A549 (cell line): ENCODE measurements around the gene KCNK16. TPM values are rescaled to one million over a fixed set of nuclear protein-coding genes. Genes with fewer than 3 reads are reported as not detected.

Experiments
- ATAC-seq, 2 experiments: fragments of 200-7000 bp in 1 of 2; fragments of >200 bp in 1 of 2; cut with Nextera tagmentation in 1 of 2; cut with Tn5 transposase in 1 of 2; 3 replicates each; pipeline versions ENCODE4 v1.8.0 to v1.9.1; 2018 to 2020; ENCODE audit warnings: mild to moderate bottlenecking in 1 of 2, moderate library complexity in 1 of 2
- CTCF ChIA-PET: fragments of 300-600 bp; sonication (Branson Sonifier 250); formaldehyde crosslinking; extraction: SDS; loops from one replicate; lab custom pipeline; 2021; ENCODE audit warnings: antibody characterized with exemption, inconsistent platforms; lab: Yijun Ruan, JAX
- POLR2A ChIA-PET: fragments of 350-600 bp; formaldehyde crosslinking; extraction: SDS; loops from one replicate; lab custom pipeline; 2021; ENCODE audit warnings: antibody characterized with exemption, inconsistent platforms; lab: Yijun Ruan, JAX
- DNase-seq, 2 experiments: peaks; one replicate each; pipeline versions ENCODE4 v3.0.0 to v3.0.0-alpha.2; 2011 to 2016; ENCODE audit warnings: low read depth in 1 of 2, low spot score in 1 of 2
- FAIRE-seq: peaks from 2 replicates; lab custom pipeline; 2011; peaks lifted over from hg19 to GRCh38; lab: Jason Lieb, UNC
- H3K27ac ChIP-seq, 2 experiments: fragments of >200 bp; sonication (Bioruptor Twin); formaldehyde crosslinking; 3 replicates each; pipeline ENCODE4 v1.5.1; 2016 to 2017
- H3K4me1 ChIP-seq: fragments of >200 bp; sonication (Bioruptor Twin); formaldehyde crosslinking; 3 replicates; pipeline ENCODE4 v1.6.1; 2016
- H3K4me2 ChIP-seq: fragments of >200 bp; sonication (Bioruptor Twin); formaldehyde crosslinking; 3 replicates; pipeline ENCODE4 v1.6.1; 2016
- H3K4me3 ChIP-seq: fragments of >200 bp; sonication (Bioruptor Twin); formaldehyde crosslinking; 3 replicates; pipeline ENCODE4 v1.5.1; 2016
- H3K9me3 ChIP-seq: fragments of >200 bp; sonication (Bioruptor Twin); formaldehyde crosslinking; 3 replicates; pipeline ENCODE4 v1.6.1; 2016
- CBX8 ChIP-seq: fragments of 200-600 bp; sonication (generic); IDR thresholded peaks from 2 replicates; pipeline ENCODE4 v1.6.1; 2016
- CEBPB ChIP-seq, 2 experiments: fragments of >200 bp in 1 of 2; sonication (Bioruptor Twin) in 1 of 2; formaldehyde crosslinking in 1 of 2; IDR thresholded peaks; 2 replicates each; pipeline ENCODE4 v1.6.1; 2012 to 2016
- EP300 ChIP-seq, 2 experiments: fragments of >200 bp; sonication (Bioruptor Twin); formaldehyde crosslinking; IDR thresholded peaks; 2 replicates in 1 of 2; 3 replicates in 1 of 2; pipeline ENCODE4 v1.6.1; 2016 to 2017
- ESRRA ChIP-seq: fragments of 150-350 bp; IDR thresholded peaks from 2 replicates; pipeline ENCODE4 v1.6.1; 2014; ENCODE audit warnings: mild to moderate bottlenecking, low read length, borderline replicate concordance
- FOXS1 ChIP-seq: fragments of 250-450 bp; sonication (Bioruptor Pico); IDR thresholded peaks from 2 replicates; pipeline ENCODE4 v1.5.0; 2020; ENCODE audit warnings: mild to moderate bottlenecking, moderate library complexity
- HDAC2 ChIP-seq: fragments of 200-600 bp; sonication (generic); IDR thresholded peaks from 2 replicates; pipeline ENCODE4 v1.6.1; 2016
- HOXA7 ChIP-seq: fragments of 250-450 bp; sonication (Bioruptor Pico); IDR thresholded peaks from 2 replicates; pipeline ENCODE4 v1.5.0; 2020; ENCODE audit warnings: mild to moderate bottlenecking, moderate library complexity
- HOXB5 ChIP-seq: fragments of 250-450 bp; sonication (Bioruptor Pico); IDR thresholded peaks from 2 replicates; pipeline ENCODE4 v1.5.0; 2020; ENCODE audit warnings: mild to moderate bottlenecking, moderate library complexity
- JUNB ChIP-seq: fragments of >200 bp; sonication (Bioruptor Twin); formaldehyde crosslinking; IDR thresholded peaks from 2 replicates; pipeline ENCODE4 v1.6.1; 2016
- KDM1A ChIP-seq: fragments of 200-600 bp; sonication (generic); IDR thresholded peaks from 2 replicates; pipeline ENCODE4 v1.6.1; 2016; ENCODE audit warnings: low read depth, mild to moderate bottlenecking
- KDM5A ChIP-seq: fragments of 200-600 bp; sonication (generic); IDR thresholded peaks from 2 replicates; pipeline ENCODE4 v1.6.1; 2016; ENCODE audit warnings: antibody characterized with exemption, mild to moderate bottlenecking
- MAFK ChIP-seq: fragments of 450-650 bp; IDR thresholded peaks from 2 replicates; pipeline ENCODE4 v1.6.1; 2014; ENCODE audit not compliant: partially characterized antibody
- NFE2L2 ChIP-seq: fragments of 150-350 bp; conservative IDR thresholded peaks from 2 replicates; pipeline ENCODE4 v1.6.1; 2014; ENCODE audit warnings: low read length
- POLR2AphosphoS2 ChIP-seq: conservative IDR thresholded peaks from 2 replicates; pipeline ENCODE4 v1.6.1; 2012; ENCODE audit warnings: low read length, improper control_type of control experiment, inconsistent platforms
- RNF2 ChIP-seq: fragments of 200-600 bp; sonication (generic); IDR thresholded peaks from 2 replicates; pipeline ENCODE4 v1.6.1; 2016; ENCODE audit warnings: low read depth, mild to moderate bottlenecking, antibody characterized with exemption, moderate library complexity, borderline replicate concordance
- ZNF302 ChIP-seq: fragments of 250-450 bp; sonication (Bioruptor Pico); IDR thresholded peaks from 2 replicates; pipeline ENCODE4 v1.9.0; 2021; ENCODE audit warnings: inconsistent platforms, mild to moderate bottlenecking, moderate library complexity
- WGBS: methylation state at CpG from one replicate; pipeline ENCODE4 v1.1.6; 2017; ENCODE audit errors: missing lambda C conversion rate; 5-methylcytosine and 5-hydroxymethylcytosine counted together
- polyA plus RNA-seq, 4 experiments: library from polyadenylated mRNA; depleted of rRNA in 3 of 4; stranded (reverse); fragments of >200 nt; fragmentation: RNase III in 1 of 4; extraction: RNeasy Plus Mini Kit Qiagen cat#74134 plus additional on column Dnase treatment in 1 of 4; gene quantifications; 2 replicates in 3 of 4; 3 replicates in 1 of 4; pipeline ENCODE4 v1.2.3, GENCODE V29; 2011 to 2017
- TF ChIP-seq, protein P1 (sequence below): IDR thresholded peaks from 2 replicates; pipeline ENCODE4 v1.6.1; 2012
- TF ChIP-seq, protein P2 (sequence below): fragments of >200 bp; sonication (Bioruptor Twin); formaldehyde crosslinking; IDR thresholded peaks from 3 replicates; pipeline ENCODE4 v1.6.1; 2016
- TF ChIP-seq, protein P3 (sequence below): fragments of 200-600 bp; sonication (generic); IDR thresholded peaks from 2 replicates; pipeline ENCODE4 v1.6.1; 2016; ENCODE audit warnings: antibody characterized with exemption, mild to moderate bottlenecking, moderate library complexity
- TF ChIP-seq, protein P4 (sequence below): IDR thresholded peaks from 2 replicates; pipeline ENCODE4 v1.6.1; 2012
- TF ChIP-seq, protein P5 (sequence below): fragments of >200 bp; sonication (Bioruptor Twin); formaldehyde crosslinking; IDR thresholded peaks from 3 replicates; pipeline ENCODE4 v1.5.1; 2016

The KCNK16 gene
- polyA plus RNA-seq, 2 of the 4 experiments (the other 2 are of a cell fraction): not detected

DNA sequence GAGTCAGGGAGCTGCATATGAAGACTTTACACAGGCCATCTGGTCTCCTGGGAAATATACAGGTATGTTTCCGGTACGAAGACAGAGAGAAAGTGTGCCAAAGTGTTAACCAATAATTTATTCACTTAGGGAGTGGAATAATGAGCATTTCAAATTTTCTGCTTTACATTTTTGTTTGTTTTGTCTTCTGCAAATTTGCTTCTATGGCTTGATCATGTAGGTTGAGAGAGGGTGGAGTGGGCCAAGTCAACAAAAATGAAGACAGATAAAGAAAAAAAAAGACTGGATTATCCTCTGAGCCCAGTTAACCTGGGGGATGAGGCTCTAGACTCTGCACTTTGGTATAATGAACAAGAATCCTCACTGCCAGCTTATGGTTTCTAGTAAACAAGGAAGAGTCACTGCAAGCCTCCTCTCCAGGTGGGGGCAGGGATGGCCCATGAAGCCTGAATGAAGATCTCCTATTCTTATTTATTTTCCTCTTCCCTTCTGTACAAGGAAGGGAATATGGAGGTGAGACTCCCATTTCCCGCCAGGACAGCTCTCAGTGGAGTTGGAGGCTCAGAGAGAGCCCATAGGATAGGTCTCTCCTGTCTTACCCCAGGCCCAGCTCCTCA, 46.0 kb downstream of the KCNK16 start:
- no peak for FAIRE-seq
- peaks cover 9% of the 10 kb centered on the region for H3K4me1 ChIP-seq
- no peak for DNase-seq
- ChIA-PET CTCF (interaction anchor here (0.6 kb wide), 1 partner anchor 26 kb away, joined by 3 read pairs; no protein-coding TSS in a partner anchor), POLR2A (no interaction called here)
- no peak for TF ChIP-seq POLR2AphosphoS2
- TF ChIP-seq KDM1A: no peak
- TF ChIP-seq, protein P1, sequence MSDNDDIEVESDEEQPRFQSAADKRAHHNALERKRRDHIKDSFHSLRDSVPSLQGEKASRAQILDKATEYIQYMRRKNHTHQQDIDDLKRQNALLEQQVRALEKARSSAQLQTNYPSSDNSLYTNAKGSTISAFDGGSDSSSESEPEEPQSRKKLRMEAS: no peak
- no peak for TF ChIP-seq EP300 (IDR thresholded peaks at IDR 0.05)
- TF ChIP-seq, protein P2, sequence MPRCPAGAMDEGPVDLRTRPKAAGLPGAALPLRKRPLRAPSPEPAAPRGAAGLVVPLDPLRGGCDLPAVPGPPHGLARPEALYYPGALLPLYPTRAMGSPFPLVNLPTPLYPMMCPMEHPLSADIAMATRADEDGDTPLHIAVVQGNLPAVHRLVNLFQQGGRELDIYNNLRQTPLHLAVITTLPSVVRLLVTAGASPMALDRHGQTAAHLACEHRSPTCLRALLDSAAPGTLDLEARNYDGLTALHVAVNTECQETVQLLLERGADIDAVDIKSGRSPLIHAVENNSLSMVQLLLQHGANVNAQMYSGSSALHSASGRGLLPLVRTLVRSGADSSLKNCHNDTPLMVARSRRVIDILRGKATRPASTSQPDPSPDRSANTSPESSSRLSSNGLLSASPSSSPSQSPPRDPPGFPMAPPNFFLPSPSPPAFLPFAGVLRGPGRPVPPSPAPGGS: no peak
- TF ChIP-seq KDM5A: no peak
- TF ChIP-seq RNF2: no peak
- no peak for TF ChIP-seq HOXB5 (CRISPR knock-in tag)
- TF ChIP-seq, protein P3, sequence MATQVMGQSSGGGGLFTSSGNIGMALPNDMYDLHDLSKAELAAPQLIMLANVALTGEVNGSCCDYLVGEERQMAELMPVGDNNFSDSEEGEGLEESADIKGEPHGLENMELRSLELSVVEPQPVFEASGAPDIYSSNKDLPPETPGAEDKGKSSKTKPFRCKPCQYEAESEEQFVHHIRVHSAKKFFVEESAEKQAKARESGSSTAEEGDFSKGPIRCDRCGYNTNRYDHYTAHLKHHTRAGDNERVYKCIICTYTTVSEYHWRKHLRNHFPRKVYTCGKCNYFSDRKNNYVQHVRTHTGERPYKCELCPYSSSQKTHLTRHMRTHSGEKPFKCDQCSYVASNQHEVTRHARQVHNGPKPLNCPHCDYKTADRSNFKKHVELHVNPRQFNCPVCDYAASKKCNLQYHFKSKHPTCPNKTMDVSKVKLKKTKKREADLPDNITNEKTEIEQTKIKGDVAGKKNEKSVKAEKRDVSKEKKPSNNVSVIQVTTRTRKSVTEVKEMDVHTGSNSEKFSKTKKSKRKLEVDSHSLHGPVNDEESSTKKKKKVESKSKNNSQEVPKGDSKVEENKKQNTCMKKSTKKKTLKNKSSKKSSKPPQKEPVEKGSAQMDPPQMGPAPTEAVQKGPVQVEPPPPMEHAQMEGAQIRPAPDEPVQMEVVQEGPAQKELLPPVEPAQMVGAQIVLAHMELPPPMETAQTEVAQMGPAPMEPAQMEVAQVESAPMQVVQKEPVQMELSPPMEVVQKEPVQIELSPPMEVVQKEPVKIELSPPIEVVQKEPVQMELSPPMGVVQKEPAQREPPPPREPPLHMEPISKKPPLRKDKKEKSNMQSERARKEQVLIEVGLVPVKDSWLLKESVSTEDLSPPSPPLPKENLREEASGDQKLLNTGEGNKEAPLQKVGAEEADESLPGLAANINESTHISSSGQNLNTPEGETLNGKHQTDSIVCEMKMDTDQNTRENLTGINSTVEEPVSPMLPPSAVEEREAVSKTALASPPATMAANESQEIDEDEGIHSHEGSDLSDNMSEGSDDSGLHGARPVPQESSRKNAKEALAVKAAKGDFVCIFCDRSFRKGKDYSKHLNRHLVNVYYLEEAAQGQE: no peak
- no peak overlapping the region for H3K4me3 ChIP-seq
- no peak overlapping the region for H3K27ac ChIP-seq
- ATAC-seq: no peak
- H3K9me3 ChIP-seq: no peaks in the 10 kb centered on the region
- H3K4me2 ChIP-seq: no peak overlapping the region
- WGBS: 81% methylated on average over 3 of the region's 3 CpGs

DNA sequence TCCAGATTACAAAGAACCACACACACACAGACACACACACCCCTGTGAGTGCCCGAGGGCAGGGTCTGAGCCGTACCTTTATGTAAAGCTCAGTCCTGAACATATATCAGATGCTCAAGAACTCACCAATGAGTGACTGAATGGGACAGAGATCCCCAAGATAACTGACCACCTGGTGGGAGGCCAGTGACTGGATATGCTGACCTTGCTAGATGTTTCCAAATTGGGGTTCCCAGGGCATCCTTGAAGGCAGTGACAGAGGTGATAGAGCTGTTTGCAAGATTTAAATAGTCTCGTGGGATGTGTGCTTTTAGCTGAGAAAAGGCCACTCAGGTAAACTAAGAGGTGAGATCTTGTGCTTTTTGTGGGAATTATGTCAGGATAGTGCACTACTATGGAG, 47.6 kb downstream of the KCNK16 start:
- ChIA-PET CTCF (interaction anchor here (1.2 kb wide), 1 partner anchor 28 kb away, joined by 3 read pairs; no protein-coding TSS in a partner anchor), POLR2A (no interaction called here)
- DNase-seq: no peak
- Histone ChIP-seq H3K27ac (no peak overlapping the region), H3K4me3 (no peak overlapping the region), H3K4me1 (peaks cover under 1% of the 10 kb centered on the region), H3K9me3 (no peaks in the 10 kb centered on the region), H3K4me2 (no peak overlapping the region)
- no peak for TF ChIP-seq FOXS1
- TF ChIP-seq MAFK: peak; percentile 13
- 39% methylated on average over 3 of the region's 3 CpGs for WGBS
- no peak for FAIRE-seq
- no peak for ATAC-seq

DNA sequence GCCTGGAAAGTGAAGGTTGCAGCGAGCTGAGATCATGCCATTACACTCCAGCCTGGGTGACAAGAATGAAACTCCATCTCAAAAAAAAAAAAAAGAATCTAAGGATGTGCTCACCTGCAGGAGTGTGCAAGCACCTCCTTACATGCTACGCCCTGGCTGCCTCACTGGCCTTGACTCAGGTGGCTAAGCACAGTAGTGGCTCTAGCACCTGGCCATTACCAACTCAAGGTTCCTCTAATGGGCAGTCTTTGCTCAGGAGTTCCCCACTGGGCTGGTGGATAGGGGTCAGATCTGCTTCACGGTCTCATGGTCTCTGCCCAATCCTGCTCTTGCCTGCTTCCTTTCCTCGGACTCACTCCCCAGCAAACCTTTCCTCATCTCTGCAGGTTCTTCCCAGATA, 48.0 kb downstream of the KCNK16 start:
- Histone ChIP-seq H3K4me3 (no peak overlapping the region), H3K4me2 (no peak overlapping the region), H3K9me3 (no peaks in the 10 kb centered on the region), H3K4me1 (no peaks in the 10 kb centered on the region), H3K27ac (no peak overlapping the region)
- no peak for ATAC-seq
- no peak for DNase-seq
- ChIA-PET POLR2A (interaction anchor here (0.7 kb wide), 1 partner anchor 21 kb away, joined by 5 read pairs; no protein-coding TSS in a partner anchor), CTCF (interaction anchor here (1.2 kb wide), 1 partner anchor 28 kb away, joined by 3 read pairs; no protein-coding TSS in a partner anchor)
- FAIRE-seq: no peak
- TF ChIP-seq HOXB5 (CRISPR knock-in tag) (no peak), HOXA7 (no peak), HDAC2 (no peak), CBX8 (no peak), NFE2L2 (no peak), CEBPB (IDR thresholded peaks at IDR 0.05) (no peak), FOXS1 (no peak), ESRRA (no peak), ZNF302 (CRISPR knock-in tag) (no peak), JUNB (no peak)
- TF ChIP-seq, protein P4, sequence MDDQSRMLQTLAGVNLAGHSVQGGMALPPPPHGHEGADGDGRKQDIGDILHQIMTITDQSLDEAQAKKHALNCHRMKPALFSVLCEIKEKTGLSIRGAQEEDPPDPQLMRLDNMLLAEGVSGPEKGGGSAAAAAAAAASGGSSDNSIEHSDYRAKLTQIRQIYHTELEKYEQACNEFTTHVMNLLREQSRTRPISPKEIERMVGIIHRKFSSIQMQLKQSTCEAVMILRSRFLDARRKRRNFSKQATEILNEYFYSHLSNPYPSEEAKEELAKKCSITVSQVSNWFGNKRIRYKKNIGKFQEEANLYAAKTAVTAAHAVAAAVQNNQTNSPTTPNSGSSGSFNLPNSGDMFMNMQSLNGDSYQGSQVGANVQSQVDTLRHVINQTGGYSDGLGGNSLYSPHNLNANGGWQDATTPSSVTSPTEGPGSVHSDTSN: no peak
- TF ChIP-seq, protein P5, sequence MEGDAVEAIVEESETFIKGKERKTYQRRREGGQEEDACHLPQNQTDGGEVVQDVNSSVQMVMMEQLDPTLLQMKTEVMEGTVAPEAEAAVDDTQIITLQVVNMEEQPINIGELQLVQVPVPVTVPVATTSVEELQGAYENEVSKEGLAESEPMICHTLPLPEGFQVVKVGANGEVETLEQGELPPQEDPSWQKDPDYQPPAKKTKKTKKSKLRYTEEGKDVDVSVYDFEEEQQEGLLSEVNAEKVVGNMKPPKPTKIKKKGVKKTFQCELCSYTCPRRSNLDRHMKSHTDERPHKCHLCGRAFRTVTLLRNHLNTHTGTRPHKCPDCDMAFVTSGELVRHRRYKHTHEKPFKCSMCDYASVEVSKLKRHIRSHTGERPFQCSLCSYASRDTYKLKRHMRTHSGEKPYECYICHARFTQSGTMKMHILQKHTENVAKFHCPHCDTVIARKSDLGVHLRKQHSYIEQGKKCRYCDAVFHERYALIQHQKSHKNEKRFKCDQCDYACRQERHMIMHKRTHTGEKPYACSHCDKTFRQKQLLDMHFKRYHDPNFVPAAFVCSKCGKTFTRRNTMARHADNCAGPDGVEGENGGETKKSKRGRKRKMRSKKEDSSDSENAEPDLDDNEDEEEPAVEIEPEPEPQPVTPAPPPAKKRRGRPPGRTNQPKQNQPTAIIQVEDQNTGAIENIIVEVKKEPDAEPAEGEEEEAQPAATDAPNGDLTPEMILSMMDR: no peak
- 34% methylated on average over 4 of the region's 4 CpGs for WGBS
